DND-41 (cell line): ENCODE measurements around the gene MYG1.

ENCODE experiments used
- CTCF ChIP-seq: IDR thresholded peaks from 2 replicates; pipeline ENCODE4 v1.5.1; 2012; ENCODE audit warnings: borderline replicate concordance, low read length, moderate library complexity, mild to moderate bottlenecking; ENCODE audit not compliant: poor library complexity, severe bottlenecking; ENCODE audit errors: extremely low read depth
- EZH2 ChIP-seq: IDR thresholded peaks from 3 replicates; pipeline ENCODE4 v1.6.1; 2012; ENCODE audit warnings: borderline replicate concordance, low read depth, mild to moderate bottlenecking, moderate library complexity, low read length, inconsistent platforms; ENCODE audit not compliant: severe bottlenecking

GRCh38 chr12:53332744-53333143 lies 33.2 kb downstream of the MYG1 start:
- TF ChIP-seq EZH2: no peak
- no peak for TF ChIP-seq CTCF
